ENCODE data around the gene MYG1.

Gene MYG1

GRCh38 chr12:53288322-53288721 is 11.2 kb upstream of the MYG1 start:
- TF ChIP-seq CTCF (IDR thresholded peaks at IDR 0.05) = no peak

- TF ChIP-seq CTCF (IDR thresholded peaks at IDR 0.05) = no peak
Observed at GRCh38 chr12:53289891-53290290, 9.6 kb upstream of the MYG1 start.

- no peak for TF ChIP-seq CTCF (IDR thresholded peaks at IDR 0.05)
Observed at GRCh38 chr12:53290661-53291060, 8.8 kb upstream of the MYG1 start.

- no peak for TF ChIP-seq CTCF (IDR thresholded peaks at IDR 0.05)
Observed at GRCh38 chr12:53292426-53292825, 7.1 kb upstream of the MYG1 start.

GRCh38 chr12:53295070-53295890 is 4.2 kb upstream of the MYG1 start, which contains the start of gene PFDN5:
Gene PFDN5 (plus strand): TSS chr12:53295542. CDS start chr12:53295568, 26 bp downstream.
- TF ChIP-seq CTCF (IDR thresholded peaks at IDR 0.05) = no peak

- TF ChIP-seq CTCF (IDR thresholded peaks at IDR 0.05) = no peak
Observed at GRCh38 chr12:53295891-53296219, 3.6 kb upstream of the MYG1 start.

- no peak for TF ChIP-seq CTCF (IDR thresholded peaks at IDR 0.05)
Observed at GRCh38 chr12:53298164-53298563, 1.3 kb upstream of the MYG1 start.

GRCh38 chr12:53299101-53299453 is 418 bp upstream of the MYG1 start:
- no peak for TF ChIP-seq CTCF (IDR thresholded peaks at IDR 0.05)

Data from LNCAP (cell line).